Kidney (tissue), 14 donors: ENCODE measurements around the gene DACT2. TPM values are rescaled to one million over a fixed set of nuclear protein-coding genes. Genes with fewer than 3 reads are reported as not detected.
A peak's percentile ranks its signal among the peaks of the same experiment; 100 is the strongest.

Experiments used
- DNase-seq, 5 donors: peaks; one replicate each; pipeline ENCODE4 v3.0.0-alpha.2; 2013 to 2020
- FAIRE-seq: peaks from 2 replicates; lab custom pipeline; 2012; peaks lifted over from hg19 to GRCh38; lab: Jason Lieb, UNC
- H3K27ac ChIP-seq, 2 donors: one replicate each; pipeline ENCODE4 v1.7.0; 2013; ENCODE audit warnings: low read depth in 2 of 2, low read length in 2 of 2, inconsistent platforms in 1 of 2
- H3K27me3 ChIP-seq: one replicate; pipeline ENCODE4 v1.7.1; 2013; ENCODE audit warnings: low read length, inconsistent platforms; ENCODE audit not compliant: control insufficient read depth, insufficient read depth
- H3K36me3 ChIP-seq, 3 donors: one replicate each; pipeline versions ENCODE4 v1.7.0 to v1.7.1; 2013; ENCODE audit warnings: low read length in 3 of 3, control low read depth in 1 of 3, inconsistent platforms in 1 of 3; ENCODE audit not compliant: insufficient read depth in 3 of 3, control insufficient read depth in 2 of 3
- H3K4me1 ChIP-seq, 3 donors: one replicate each; pipeline versions ENCODE4 v1.7.0 to v1.7.1; 2013; ENCODE audit warnings: low read length in 3 of 3, inconsistent platforms in 1 of 3, low read depth in 1 of 3; ENCODE audit not compliant: control insufficient read depth in 2 of 3, insufficient read depth in 2 of 3
- H3K4me3 ChIP-seq, 3 donors: one replicate each; pipeline versions ENCODE4 v1.7.0 to v1.8.1; 2013; ENCODE audit warnings: low read length in 3 of 3, control low read depth in 1 of 3, inconsistent platforms in 1 of 3
- H3K9ac ChIP-seq, 3 donors: one replicate each; pipeline versions ENCODE4 v1.7.0 to v1.7.1; 2013; ENCODE audit warnings: low read length in 3 of 3, control low read depth in 1 of 3, inconsistent platforms in 1 of 3
- H3K9me3 ChIP-seq, 3 donors: one replicate each; pipeline versions ENCODE4 v1.7.0 to v1.7.1; 2013; ENCODE audit warnings: low read length in 3 of 3, control low read depth in 1 of 3, inconsistent platforms in 1 of 3; ENCODE audit not compliant: control insufficient read depth in 2 of 3, insufficient read depth in 1 of 3
- intact Hi-C: fragments of 100-400 bp; cut with DNase I; formaldehyde crosslinking; loops from one replicate; pipeline ENCODE4 v1.11.1; 2022
- polyA plus RNA-seq: library from polyadenylated mRNA; stranded (reverse); fragments of 350-450 nt; fragmentation: Illumina TruSeq; extraction: RNeasy Lipid Tissue Mini Kit (QIAGEN cat#74804); gene quantifications from one replicate; pipeline ENCODE4 v1.2.3, GENCODE V29; 2014; ENCODE audit warnings: low read depth, low replicate concordance; ENCODE audit not compliant: insufficient read depth
- total RNA-seq: library from RNA; stranded (reverse); fragmentation: NEBNext Ultra II Directional; extraction: Animal tissue kit (Norgen Biotek cat#: 25700); gene quantifications from one replicate; pipeline ENCODE4 v1.2.1, GENCODE V29; 2021
- TF ChIP-seq, protein P1 (sequence below): IDR thresholded peaks from 3 replicates; pipeline ENCODE4 v1.5.1; 2012; ENCODE audit warnings: mild to moderate bottlenecking, moderate library complexity, borderline replicate concordance; ENCODE audit not compliant: insufficient read depth; ENCODE audit errors: extremely low read depth
- donor health status: control.
- donor health status: control.
- donor health status: control.
- donor health status: control.
- donor health status: control.
- donor health status: DM: yes; HTN: yes; CAD: no.
- donor health status: Normal renal cell carcinoma (clear cell type).

The DACT2 gene
- total and polyA plus RNA-seq, 2 donors from 2014 or later, result 4.8 to 5.0 TPM

- Histone ChIP-seq H3K27ac (no peak overlapping the region), H3K4me1 (no peaks in the 10 kb centered on the region), H3K4me3 (no peak overlapping the region), H3K27me3 (no peaks in the 10 kb centered on the region), H3K9me3 (peaks cover 0 to 7% (median 0%) of the 10 kb centered on the region in 3 donors), H3K36me3 (no peaks in the 10 kb centered on the region), H3K9ac (no peak overlapping the region)
- DNase-seq (peak in 1 of 5 donors; percentile 15), FAIRE-seq (no peak)
- TF ChIP-seq, protein P1, sequence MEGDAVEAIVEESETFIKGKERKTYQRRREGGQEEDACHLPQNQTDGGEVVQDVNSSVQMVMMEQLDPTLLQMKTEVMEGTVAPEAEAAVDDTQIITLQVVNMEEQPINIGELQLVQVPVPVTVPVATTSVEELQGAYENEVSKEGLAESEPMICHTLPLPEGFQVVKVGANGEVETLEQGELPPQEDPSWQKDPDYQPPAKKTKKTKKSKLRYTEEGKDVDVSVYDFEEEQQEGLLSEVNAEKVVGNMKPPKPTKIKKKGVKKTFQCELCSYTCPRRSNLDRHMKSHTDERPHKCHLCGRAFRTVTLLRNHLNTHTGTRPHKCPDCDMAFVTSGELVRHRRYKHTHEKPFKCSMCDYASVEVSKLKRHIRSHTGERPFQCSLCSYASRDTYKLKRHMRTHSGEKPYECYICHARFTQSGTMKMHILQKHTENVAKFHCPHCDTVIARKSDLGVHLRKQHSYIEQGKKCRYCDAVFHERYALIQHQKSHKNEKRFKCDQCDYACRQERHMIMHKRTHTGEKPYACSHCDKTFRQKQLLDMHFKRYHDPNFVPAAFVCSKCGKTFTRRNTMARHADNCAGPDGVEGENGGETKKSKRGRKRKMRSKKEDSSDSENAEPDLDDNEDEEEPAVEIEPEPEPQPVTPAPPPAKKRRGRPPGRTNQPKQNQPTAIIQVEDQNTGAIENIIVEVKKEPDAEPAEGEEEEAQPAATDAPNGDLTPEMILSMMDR, result no peak
- intact Hi-C loops, result no loop called here
These were observed 43.7 kb upstream of the DACT2 start for GRCh38 chr6:168363302-168363701.

DNA sequence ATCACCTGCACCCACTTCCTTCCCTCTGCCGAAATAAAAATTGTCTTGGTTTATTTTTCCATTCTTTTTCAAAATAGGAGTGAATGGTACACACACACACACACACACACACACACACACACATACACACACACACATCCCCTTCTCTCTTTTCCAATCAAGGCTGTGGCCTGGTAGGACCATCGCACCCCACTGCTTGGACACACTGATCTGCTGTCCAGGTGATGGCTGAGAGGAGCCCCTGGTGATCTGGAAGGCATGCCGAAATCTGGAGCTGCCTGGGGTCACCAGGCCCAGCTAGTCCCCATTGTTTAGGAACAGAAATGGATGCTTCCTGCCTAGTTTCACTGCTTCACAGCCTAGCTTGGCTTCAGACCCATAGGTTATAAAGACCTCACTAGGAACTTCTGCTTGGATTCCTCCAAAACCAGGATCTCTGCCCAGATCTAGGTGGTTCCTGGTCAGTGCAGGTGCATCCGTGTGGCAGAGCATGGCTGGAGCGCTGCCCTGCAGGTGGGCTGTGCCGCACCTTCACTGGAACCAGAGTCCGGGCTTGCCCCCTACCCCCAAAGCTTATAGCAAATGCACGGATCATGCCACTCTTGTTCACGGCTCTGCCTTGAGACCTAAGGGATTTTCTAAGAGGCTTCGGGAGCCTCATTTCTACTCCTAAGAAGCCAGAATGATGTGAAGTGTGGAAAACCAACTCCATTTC is 42.9 kb upstream of the DACT2 start:
- no peaks in the 10 kb centered on the region for H3K4me1 ChIP-seq
- FAIRE-seq (no peak), DNase-seq (peak in 1 of 5 donors; percentile 21)
- no peak overlapping the region for H3K27ac ChIP-seq
- H3K4me3 ChIP-seq, result no peak overlapping the region
- peaks cover 0 to 7% (median 0%) of the 10 kb centered on the region in 3 donors for H3K9me3 ChIP-seq
- H3K27me3 ChIP-seq, result no peaks in the 10 kb centered on the region
- intact Hi-C loops, result no loop called here
- H3K9ac ChIP-seq, result no peak overlapping the region
- no peaks in the 10 kb centered on the region for H3K36me3 ChIP-seq
- TF ChIP-seq, protein P1, result no peak

GRCh38 chr6:168361766-168362165 is 42.2 kb upstream of the DACT2 start:
- DNase-seq (peak in 1 of 5 donors; percentile 14), FAIRE-seq (no peak)
- Histone ChIP-seq H3K4me3 (no peak overlapping the region), H3K27me3 (no peaks in the 10 kb centered on the region), H3K27ac (no peak overlapping the region), H3K4me1 (no peaks in the 10 kb centered on the region), H3K9me3 (peaks cover 0 to 7% (median 0%) of the 10 kb centered on the region in 3 donors), H3K36me3 (no peaks in the 10 kb centered on the region), H3K9ac (no peak overlapping the region)
- TF ChIP-seq, protein P1, result no peak
- intact Hi-C loops, result no loop called here
